H1 (cell line): ENCODE measurements around the gene RNASET2. TPM values are rescaled to one million over a fixed set of nuclear protein-coding genes. Genes with fewer than 3 reads are reported as not detected.

ENCODE experiments used
- POLR2AphosphoS5 ChIP-seq: IDR thresholded peaks from 2 replicates; pipeline ENCODE4 v1.6.1; 2011; ENCODE audit warnings: low read depth, low read length
- polyA plus RNA-seq, 7 experiments: library from polyadenylated mRNA; depleted of rRNA in 3 of 7; stranded (reverse) in 5 of 7; unstranded in 2 of 7; fragments of >200 nt in 5 of 7; fragments of 200-250 nt in 2 of 7; gene quantifications; 1 replicate in 5 of 7; 2 replicates in 1 of 7; 4 replicates in 1 of 7; pipeline versions ENCODE4 v1.2.1 to v1.2.3, GENCODE V29; 2011 to 2013; ENCODE audit warnings: missing spikeins in 2 of 7, mixed read lengths in 2 of 7
- total RNA-seq: library from RNA; stranded (reverse); fragmentation: NEBNext Ultra II Directional; extraction: Animal tissue kit (Norgen Biotek cat#: 25700); gene quantifications from 2 replicates; pipeline ENCODE4 v1.2.1, GENCODE V29; 2021

The RNASET2 gene
- total and polyA plus RNA-seq, 2 of the 8 experiments (the other 6 are each of a cell fraction or from before 2014, with no cell fraction given) = 15.7 to 22.9 TPM

DNA sequence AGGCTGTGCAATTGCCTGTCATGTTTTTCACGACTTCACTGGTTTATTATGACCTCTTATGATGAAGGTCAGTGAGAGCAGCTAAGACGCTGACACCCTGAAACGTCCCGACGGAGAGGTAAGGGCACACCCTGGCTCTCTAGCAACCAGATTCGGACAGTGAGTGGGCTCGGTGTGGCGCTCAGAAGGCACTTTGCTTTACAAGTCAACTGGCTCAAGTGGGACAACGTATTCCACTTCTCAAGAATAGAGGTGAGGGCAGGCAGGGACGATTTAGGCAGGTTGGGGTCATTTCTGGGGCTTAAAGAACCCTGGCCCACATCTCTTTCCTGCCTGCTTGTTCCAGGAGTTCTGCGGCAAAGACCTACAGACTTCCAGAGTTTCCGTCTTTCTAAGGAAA lies 18.2 kb downstream of the RNASET2 start (continued):
- TF ChIP-seq POLR2AphosphoS5 = no peak
